HL-60 (cell line): ENCODE results near the gene CLIP2.

ENCODE experiments used
- GABPA ChIP-seq: IDR thresholded peaks from 2 replicates; pipeline ENCODE4 v1.6.1; 2012; ENCODE audit warnings: low read depth
- POLR2AphosphoS5 ChIP-seq: IDR thresholded peaks from 2 replicates; pipeline ENCODE4 v1.6.1; 2012; ENCODE audit warnings: low read depth
- TF ChIP-seq, protein P1 (sequence below): IDR thresholded peaks from one replicate; pipeline ENCODE4 v1.5.1; 2011; ENCODE audit warnings: low read length, control low read depth, inconsistent platforms; ENCODE audit not compliant: insufficient read depth

DNA sequence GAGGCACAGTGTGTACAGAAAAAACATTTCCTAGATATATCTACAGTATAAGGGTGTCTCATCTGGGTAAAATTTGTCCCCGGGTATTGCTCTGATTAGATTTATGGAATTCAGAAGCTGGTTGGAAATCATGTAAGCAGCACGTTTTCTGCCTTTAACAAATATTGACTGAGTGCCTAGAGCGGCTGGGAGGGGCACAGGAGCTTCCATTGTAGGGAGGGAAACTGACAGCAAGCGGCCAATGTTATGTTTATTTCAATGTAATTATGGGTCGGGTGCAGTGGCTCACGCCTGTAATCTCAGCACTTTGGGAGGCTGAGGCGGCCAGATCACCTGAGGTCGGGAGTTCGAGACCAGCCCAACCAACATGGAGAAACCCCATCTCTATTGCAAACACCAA, 30.6 kb upstream of the CLIP2 start:
- TF ChIP-seq, protein P1, sequence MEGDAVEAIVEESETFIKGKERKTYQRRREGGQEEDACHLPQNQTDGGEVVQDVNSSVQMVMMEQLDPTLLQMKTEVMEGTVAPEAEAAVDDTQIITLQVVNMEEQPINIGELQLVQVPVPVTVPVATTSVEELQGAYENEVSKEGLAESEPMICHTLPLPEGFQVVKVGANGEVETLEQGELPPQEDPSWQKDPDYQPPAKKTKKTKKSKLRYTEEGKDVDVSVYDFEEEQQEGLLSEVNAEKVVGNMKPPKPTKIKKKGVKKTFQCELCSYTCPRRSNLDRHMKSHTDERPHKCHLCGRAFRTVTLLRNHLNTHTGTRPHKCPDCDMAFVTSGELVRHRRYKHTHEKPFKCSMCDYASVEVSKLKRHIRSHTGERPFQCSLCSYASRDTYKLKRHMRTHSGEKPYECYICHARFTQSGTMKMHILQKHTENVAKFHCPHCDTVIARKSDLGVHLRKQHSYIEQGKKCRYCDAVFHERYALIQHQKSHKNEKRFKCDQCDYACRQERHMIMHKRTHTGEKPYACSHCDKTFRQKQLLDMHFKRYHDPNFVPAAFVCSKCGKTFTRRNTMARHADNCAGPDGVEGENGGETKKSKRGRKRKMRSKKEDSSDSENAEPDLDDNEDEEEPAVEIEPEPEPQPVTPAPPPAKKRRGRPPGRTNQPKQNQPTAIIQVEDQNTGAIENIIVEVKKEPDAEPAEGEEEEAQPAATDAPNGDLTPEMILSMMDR = no peak
- TF ChIP-seq GABPA = no peak
- no peak for TF ChIP-seq POLR2AphosphoS5
